GM19324 (cell line): ENCODE measurements around the gene ARMC12.
"Not testable (repeated sequence)": the region's sequence is repeated elsewhere in the genome, so short reads cannot be mapped to it uniquely, and the experiment has no call there.

Experiments
- ATAC-seq: cut with Tn5 transposase; IDR thresholded peaks from one replicate; pipeline ENCODE4 v1.9.1; 2021; ENCODE audit warnings: mild to moderate bottlenecking, moderate library complexity; ENCODE audit not compliant: unreplicated experiment, low FRiP score

Gene ARMC12

GRCh38 chr6:35736982-35737412 is at the start of gene ARMC12:
Gene ARMC12 (plus strand): TSS chr6:35737032. CDS start chr6:35737109, 77 bp downstream.
- no peak for ATAC-seq

- peak; percentile 32 for ATAC-seq
Observed at GRCh38 chr6:35687658-35688604, 48.9 kb upstream of the ARMC12 start.

GRCh38 chr6:35688605-35689322 is 48.1 kb upstream of the ARMC12 start, which contains the start of gene FKBP5:
Gene FKBP5 (minus strand): TSS chr6:35688915. CDS start chr6:35642824, 46,091 bp downstream.
- ATAC-seq, result peak; percentile 88

- ATAC-seq, result not testable (repeated sequence)
Observed at GRCh38 chr6:35690006-35690405, 46.8 kb upstream of the ARMC12 start.

GRCh38 chr6:35690484-35690883 is 46.3 kb upstream of the ARMC12 start:
- ATAC-seq, result no peak

- ATAC-seq, result no peak
Observed at GRCh38 chr6:35691027-35691824, 45.6 kb upstream of the ARMC12 start.

- no peak for ATAC-seq
Observed at GRCh38 chr6:35694462-35694861, 42.4 kb upstream of the ARMC12 start.

GRCh38 chr6:35698430-35698829 is 38.4 kb upstream of the ARMC12 start:
- not testable (repeated sequence) for ATAC-seq

GRCh38 chr6:35698858-35699257 is 38.0 kb upstream of the ARMC12 start:
- no peak for ATAC-seq

GRCh38 chr6:35703554-35703953 is 33.3 kb upstream of the ARMC12 start:
- no peak for ATAC-seq

- ATAC-seq, result no peak
Observed at GRCh38 chr6:35706468-35706867, 30.4 kb upstream of the ARMC12 start.

- ATAC-seq, result no peak
Observed at GRCh38 chr6:35707714-35708407, 29.0 kb upstream of the ARMC12 start.

GRCh38 chr6:35708585-35708984 is 28.2 kb upstream of the ARMC12 start:
- no peak for ATAC-seq

- no peak for ATAC-seq
Observed at GRCh38 chr6:35710241-35710847, 26.5 kb upstream of the ARMC12 start.

- ATAC-seq, result no peak
Observed at GRCh38 chr6:35711731-35712130, 25.1 kb upstream of the ARMC12 start.

GRCh38 chr6:35713006-35713767 is 23.6 kb upstream of the ARMC12 start:
- no peak for ATAC-seq

- no peak for ATAC-seq
Observed at GRCh38 chr6:35716798-35717197, 20.0 kb upstream of the ARMC12 start.

- ATAC-seq, result no peak
Observed at GRCh38 chr6:35717449-35718374, 19.1 kb upstream of the ARMC12 start.
